Sigmoid colon (tissue), 7 donors: ENCODE measurements around the gene LYSMD1. TPM values are rescaled to one million over a fixed set of nuclear protein-coding genes. Genes with fewer than 3 reads are reported as not detected.

Experiments used
- DNase-seq: peaks from one replicate; pipeline ENCODE4 v3.0.0-alpha.2; 2019
- H3K27ac ChIP-seq, 4 donors: fragments of 200-600 bp; sonication (generic); one replicate each; pipeline ENCODE4 v1.5.1; 2016 to 2019; ENCODE audit warnings: mild to moderate bottlenecking in 1 of 4
- H3K27me3 ChIP-seq, 3 donors: fragments of 200-600 bp; sonication (generic); one replicate each; pipeline ENCODE4 v1.5.1; 2019; ENCODE audit warnings: mild to moderate bottlenecking in 1 of 3
- H3K36me3 ChIP-seq, 4 donors: fragments of 200-600 bp; sonication (generic); one replicate each; pipeline ENCODE4 v1.5.1; 2016 to 2019
- H3K4me1 ChIP-seq, 4 donors: fragments of 200-600 bp; sonication (generic); one replicate each; pipeline ENCODE4 v1.5.1; 2017 to 2019
- H3K4me3 ChIP-seq, 4 donors: fragments of 200-600 bp; sonication (generic); one replicate each; pipeline ENCODE4 v1.5.1; 2017 to 2019; ENCODE audit warnings: mild to moderate bottlenecking in 2 of 4, moderate library complexity in 1 of 4
- H3K9me3 ChIP-seq, 4 donors: fragments of 200-600 bp in 3 of 4; sonication (generic) in 3 of 4; one replicate each; pipeline versions ENCODE4 v1.5.1 to v1.6.1; 2013 to 2019
- EP300 ChIP-seq, 4 donors: sonication (generic); formaldehyde crosslinking; IDR thresholded peaks; one replicate each; pipeline ENCODE4 v1.6.1; 2017; ENCODE audit warnings: antibody characterized with exemption in 4 of 4
- POLR2A ChIP-seq, 2 donors: fragments of 450-650 bp; IDR thresholded peaks; one replicate each; pipeline ENCODE4 v1.6.1; 2016; ENCODE audit warnings: antibody characterized with exemption in 2 of 2, mild to moderate bottlenecking in 2 of 2, moderate library complexity in 2 of 2
- POLR2AphosphoS5 ChIP-seq, 4 donors: sonication (generic); formaldehyde crosslinking; IDR thresholded peaks; one replicate each; pipeline ENCODE4 v1.6.1; 2017; ENCODE audit warnings: antibody characterized with exemption in 4 of 4
- WGBS, 2 donors: extraction: QIAGEN DNeasy Blood & Tissue Kit; methylation state at CpG; one replicate each; pipeline ENCODE4 v1.1.7; 2013; 5-methylcytosine and 5-hydroxymethylcytosine counted together
- intact Hi-C: fragments of 100-400 bp; cut with DNase I; formaldehyde crosslinking; loops from one replicate; pipeline ENCODE4 v1.15.1; 2023
- polyA plus RNA-seq, 3 donors: library from polyadenylated mRNA; stranded (reverse); fragments of 200-250 nt; gene quantifications; one replicate each; pipeline ENCODE4 v1.2.3, GENCODE V29; 2013
- total RNA-seq, 4 donors: library from RNA; depleted of rRNA; stranded (reverse); fragments of >200 nt; gene quantifications; one replicate each; pipeline ENCODE4 v1.1.0, GENCODE V29; 2016
- TF ChIP-seq, protein P1 (sequence below), 4 experiments: fragments of 450-650 bp in 3 of 4; fragments of 200-600 bp in 1 of 4; IDR thresholded peaks; one replicate each; pipeline ENCODE4 v1.5.1; 2016 to 2019; ENCODE audit warnings: antibody characterized with exemption in 4 of 4, mild to moderate bottlenecking in 3 of 4, moderate library complexity in 2 of 4
- donor health status: healthy with polysubstance abuse.
- donor health status: Bipolar disorder and iron deficiency.
- donor health status: healthy.

Gene LYSMD1
- total and polyA plus RNA-seq, 7 donors = 4.2 to 22.7 (median 15.5) TPM

DNA sequence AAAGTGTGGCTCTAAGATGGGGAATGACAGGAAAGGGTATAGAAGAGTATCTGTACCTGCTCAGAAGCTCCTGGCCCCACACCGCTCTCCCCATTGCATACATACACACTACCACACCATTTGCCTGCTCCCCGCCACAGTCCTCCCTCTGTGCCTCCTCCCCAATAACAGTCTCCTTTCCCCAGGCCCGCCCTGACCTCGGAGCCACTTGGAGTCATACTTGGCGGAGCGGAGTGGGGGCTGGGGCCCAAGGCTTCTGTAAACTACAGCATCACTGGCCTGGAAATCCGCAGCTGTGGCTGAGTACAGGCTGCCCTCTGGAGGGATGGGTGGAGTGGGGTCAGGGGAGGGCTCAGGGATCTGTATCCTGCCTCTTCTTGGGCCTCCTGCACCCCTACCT is 27.9 kb downstream of the LYSMD1 start:
- no peaks in the 10 kb centered on the region for H3K9me3 ChIP-seq
- no peak for DNase-seq
- intact Hi-C loops = no loop called here
- WGBS, 2 donors = 93 to 94% methylated on average over 7 of the region's 7 CpGs
- peaks cover 0 to 24% (median 4%) of the 10 kb centered on the region in 4 donors for H3K36me3 ChIP-seq
- H3K27ac ChIP-seq = no peak overlapping the region
- no peak for TF ChIP-seq POLR2AphosphoS5 (IDR thresholded peaks at IDR 0.05)
- TF ChIP-seq, protein P1, sequence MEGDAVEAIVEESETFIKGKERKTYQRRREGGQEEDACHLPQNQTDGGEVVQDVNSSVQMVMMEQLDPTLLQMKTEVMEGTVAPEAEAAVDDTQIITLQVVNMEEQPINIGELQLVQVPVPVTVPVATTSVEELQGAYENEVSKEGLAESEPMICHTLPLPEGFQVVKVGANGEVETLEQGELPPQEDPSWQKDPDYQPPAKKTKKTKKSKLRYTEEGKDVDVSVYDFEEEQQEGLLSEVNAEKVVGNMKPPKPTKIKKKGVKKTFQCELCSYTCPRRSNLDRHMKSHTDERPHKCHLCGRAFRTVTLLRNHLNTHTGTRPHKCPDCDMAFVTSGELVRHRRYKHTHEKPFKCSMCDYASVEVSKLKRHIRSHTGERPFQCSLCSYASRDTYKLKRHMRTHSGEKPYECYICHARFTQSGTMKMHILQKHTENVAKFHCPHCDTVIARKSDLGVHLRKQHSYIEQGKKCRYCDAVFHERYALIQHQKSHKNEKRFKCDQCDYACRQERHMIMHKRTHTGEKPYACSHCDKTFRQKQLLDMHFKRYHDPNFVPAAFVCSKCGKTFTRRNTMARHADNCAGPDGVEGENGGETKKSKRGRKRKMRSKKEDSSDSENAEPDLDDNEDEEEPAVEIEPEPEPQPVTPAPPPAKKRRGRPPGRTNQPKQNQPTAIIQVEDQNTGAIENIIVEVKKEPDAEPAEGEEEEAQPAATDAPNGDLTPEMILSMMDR (IDR thresholded peaks at IDR 0.05) = no peak
- no peak for TF ChIP-seq POLR2A (IDR thresholded peaks at IDR 0.05)
- no peak for TF ChIP-seq EP300 (IDR thresholded peaks at IDR 0.05)
- H3K4me3 ChIP-seq = no peak overlapping the region
- peaks cover 0 to under 1% (median 0%) of the 10 kb centered on the region in 4 donors for H3K4me1 ChIP-seq
- no peaks in the 10 kb centered on the region for H3K27me3 ChIP-seq

- Histone ChIP-seq H3K27me3 (no peaks in the 10 kb centered on the region), H3K4me3 (no peak overlapping the region), H3K4me1 (peaks cover 0 to 19% (median 12%) of the 10 kb centered on the region in 4 donors), H3K36me3 (peaks cover 0 to 24% (median 4%) of the 10 kb centered on the region in 4 donors), H3K9me3 (no peaks in the 10 kb centered on the region), H3K27ac (no peak overlapping the region)
- intact Hi-C loops = no loop called here
- TF ChIP-seq POLR2AphosphoS5 (IDR thresholded peaks at IDR 0.05) (no peak), EP300 (IDR thresholded peaks at IDR 0.05) (no peak), POLR2A (IDR thresholded peaks at IDR 0.05) (no peak)
- TF ChIP-seq, protein P1 (IDR thresholded peaks at IDR 0.05) = no peak
- no peak for DNase-seq
- WGBS, 2 donors = 91% methylated on average over 12 of the region's 12 CpGs
Measured at GRCh38 chr1:151135433-151136385, 30.0 kb downstream of the LYSMD1 start.

GRCh38 chr1:151134991-151135390 is 30.7 kb downstream of the LYSMD1 start:
- TF ChIP-seq EP300 (IDR thresholded peaks at IDR 0.05) (no peak), POLR2AphosphoS5 (IDR thresholded peaks at IDR 0.05) (no peak), POLR2A (IDR thresholded peaks at IDR 0.05) (no peak)
- TF ChIP-seq, protein P1 (IDR thresholded peaks at IDR 0.05) = no peak
- no peaks in the 10 kb centered on the region for H3K9me3 ChIP-seq
- H3K27ac ChIP-seq = no peak overlapping the region
- H3K4me3 ChIP-seq = no peak overlapping the region
- no peak for DNase-seq
- intact Hi-C loops = no loop called here
- no peaks in the 10 kb centered on the region for H3K27me3 ChIP-seq
- H3K36me3 ChIP-seq = peaks cover 0 to 23% (median 4%) of the 10 kb centered on the region in 4 donors
- peaks cover 0 to 23% (median 12%) of the 10 kb centered on the region in 4 donors for H3K4me1 ChIP-seq
- 95 to 96% methylated on average over 7 of the region's 7 CpGs for WGBS, 2 donors

GRCh38 chr1:151134396-151134795 is 31.3 kb downstream of the LYSMD1 start:
- H3K27ac ChIP-seq = no peak overlapping the region
- peaks cover 0 to 23% (median 12%) of the 10 kb centered on the region in 4 donors for H3K4me1 ChIP-seq
- whole genome bisulfite sequencing, 2 donors = 76 to 91% methylated on average over 3 of the region's 3 CpGs
- no peak for DNase-seq
- intact Hi-C loops = no loop called here
- H3K36me3 ChIP-seq = peaks cover 0 to 18% (median 2%) of the 10 kb centered on the region in 4 donors
- H3K27me3 ChIP-seq = no peaks in the 10 kb centered on the region
- H3K4me3 ChIP-seq = no peak overlapping the region
- TF ChIP-seq POLR2AphosphoS5 (IDR thresholded peaks at IDR 0.05) (no peak), POLR2A (IDR thresholded peaks at IDR 0.05) (no peak), EP300 (IDR thresholded peaks at IDR 0.05) (no peak)
- TF ChIP-seq, protein P1 (IDR thresholded peaks at IDR 0.05) = no peak
- no peaks in the 10 kb centered on the region for H3K9me3 ChIP-seq
